PFSK-1 (cell line): ENCODE measurements around the gene KRT13.

ENCODE experiments used
- FOXP2 ChIP-seq: optimal IDR thresholded peaks from 2 replicates; pipeline ENCODE3; 2011; ENCODE audit warnings: borderline replicate concordance, control low read depth, inconsistent platforms; ENCODE audit not compliant: insufficient read depth; ENCODE audit errors: extremely low read length, extremely low read depth
- POLR2AphosphoS5 ChIP-seq: IDR thresholded peaks from 2 replicates; pipeline ENCODE4 v1.6.1; 2012; ENCODE audit warnings: low read depth, mild to moderate bottlenecking, control low read depth, low read length, moderate library complexity
- REST ChIP-seq, 2 experiments: IDR thresholded peaks; 2 replicates each; pipeline versions ENCODE4 v1.6.1 to v1.8.0; 2011 to 2012; ENCODE audit warnings: low read depth in 2 of 2, low read length in 2 of 2, control low read depth in 1 of 2, inconsistent platforms in 1 of 2, mild to moderate bottlenecking in 1 of 2, moderate library complexity in 1 of 2; ENCODE audit not compliant: insufficient read depth in 1 of 2
- SIN3A ChIP-seq: IDR thresholded peaks from 2 replicates; pipeline ENCODE4 v1.6.1; 2012; ENCODE audit warnings: mild to moderate bottlenecking, low read length, moderate library complexity, borderline replicate concordance; ENCODE audit not compliant: insufficient read depth
- TAF1 ChIP-seq: IDR thresholded peaks from 2 replicates; pipeline ENCODE4 v1.6.1; 2012; ENCODE audit warnings: low read length, control low read depth, borderline replicate concordance; ENCODE audit not compliant: insufficient read depth

Gene KRT13

GRCh38 chr17:41518031-41518430 lies 12.6 kb upstream of the KRT13 start:
- no peak for TF ChIP-seq FOXP2
- TF ChIP-seq SIN3A: no peak
- TF ChIP-seq REST (IDR thresholded peaks at IDR 0.05; ENCODE audit: insufficient read depth in 1 of 2, low read depth in 2 of 2, low read length in 2 of 2): no peak
- TF ChIP-seq TAF1: no peak
- TF ChIP-seq POLR2AphosphoS5: no peak

GRCh38 chr17:41516830-41517283 lies 11.4 kb upstream of the KRT13 start:
- TF ChIP-seq TAF1: no peak
- no peak for TF ChIP-seq FOXP2
- no peak for TF ChIP-seq POLR2AphosphoS5
- TF ChIP-seq REST (IDR thresholded peaks at IDR 0.05; ENCODE audit: insufficient read depth in 1 of 2, low read depth in 2 of 2, low read length in 2 of 2): no peak
- TF ChIP-seq SIN3A: no peak

- TF ChIP-seq REST (IDR thresholded peaks at IDR 0.05; ENCODE audit: insufficient read depth in 1 of 2, low read depth in 2 of 2, low read length in 2 of 2) (no peak), TAF1 (no peak), FOXP2 (no peak), SIN3A (no peak), POLR2AphosphoS5 (no peak)
Observed at GRCh38 chr17:41516147-41516829, 10.9 kb upstream of the KRT13 start.

GRCh38 chr17:41513168-41513547 lies 7.7 kb upstream of the KRT13 start:
- TF ChIP-seq POLR2AphosphoS5 (no peak), SIN3A (no peak), REST (IDR thresholded peaks at IDR 0.05; ENCODE audit: insufficient read depth in 1 of 2, low read depth in 2 of 2, low read length in 2 of 2) (no peak), TAF1 (no peak), FOXP2 (no peak)
